OCI-LY3 (cell line): ENCODE data around the gene MOB1B.

Source experiments
- H2AFZ ChIP-seq: fragments of 200-600, 300-600 bp; shearing (Covaris generic); 2 replicates; pipeline ENCODE4 v1.6.0; 2014; ENCODE audit warnings: antibody characterized with exemption, low read depth, low read length
- H3K27ac ChIP-seq: fragments of 200-600, 300-600 bp; sonication (generic); 2 replicates; pipeline ENCODE4 v1.5.1; 2014; ENCODE audit warnings: mild to moderate bottlenecking, low read length, moderate library complexity, mixed read lengths
- H3K27me3 ChIP-seq: fragments of 200-600, 300-600 bp; sonication (generic); 2 replicates; pipeline ENCODE4 v1.6.1; 2014; ENCODE audit warnings: low read depth, low read length, mixed read lengths
- H3K36me3 ChIP-seq: fragments of 200-600, 300-600 bp; sonication (generic); replicated peaks from 2 replicates; pipeline ENCODE3; 2014; ENCODE audit warnings: low read depth, low read length, mixed read lengths
- H3K4me1 ChIP-seq: fragments of 300-600, 200-600 bp; sonication (generic); 2 replicates; pipeline ENCODE4 v1.6.1; 2014; ENCODE audit warnings: low read length, mixed read lengths
- H3K4me2 ChIP-seq: fragments of 200-600, 300-600 bp; sonication (generic); 2 replicates; pipeline ENCODE4 v1.6.1; 2014; ENCODE audit warnings: low read length, mixed read lengths
- H3K4me3 ChIP-seq: fragments of 300-600, 200-600 bp; sonication (generic); 2 replicates; pipeline ENCODE4 v1.5.1; 2014; ENCODE audit warnings: antibody characterized with exemption, mild to moderate bottlenecking, low read length, moderate library complexity
- H3K79me2 ChIP-seq: fragments of 300-600, 200-600 bp; shearing (Covaris generic); 2 replicates; pipeline ENCODE4 v1.6.1; 2014; ENCODE audit warnings: mild to moderate bottlenecking, low read length, mixed read lengths
- H3K9ac ChIP-seq: fragments of 300-600, 200-600 bp; shearing (Covaris generic); 2 replicates; pipeline ENCODE4 v1.6.0; 2014; ENCODE audit warnings: mild to moderate bottlenecking, low read length, moderate library complexity
- H3K9me3 ChIP-seq: fragments of 200-600, 300-600 bp; shearing (Covaris generic); 2 replicates; pipeline ENCODE4 v1.6.1; 2014; ENCODE audit warnings: low read length, mixed read lengths; ENCODE audit not compliant: insufficient read depth
- H4K20me1 ChIP-seq: fragments of 200-600, 300-600 bp; sonication (generic); 2 replicates; pipeline ENCODE4 v1.6.1; 2016; ENCODE audit warnings: low read length, mixed read lengths; ENCODE audit not compliant: insufficient read depth
- EZH2phosphoT487 ChIP-seq: fragments of 200-600 bp; shearing (Covaris generic); IDR thresholded peaks from 2 replicates; pipeline ENCODE4 v1.6.1; 2018; ENCODE audit warnings: antibody characterized with exemption, mixed run types, low read depth
- TF ChIP-seq, protein P1 (sequence below): fragments of 200-600, 300-600 bp; sonication (generic); IDR thresholded peaks from 2 replicates; pipeline ENCODE4 v1.5.1; 2014; ENCODE audit warnings: antibody characterized with exemption, low read length, low read depth

The MOB1B gene

DNA sequence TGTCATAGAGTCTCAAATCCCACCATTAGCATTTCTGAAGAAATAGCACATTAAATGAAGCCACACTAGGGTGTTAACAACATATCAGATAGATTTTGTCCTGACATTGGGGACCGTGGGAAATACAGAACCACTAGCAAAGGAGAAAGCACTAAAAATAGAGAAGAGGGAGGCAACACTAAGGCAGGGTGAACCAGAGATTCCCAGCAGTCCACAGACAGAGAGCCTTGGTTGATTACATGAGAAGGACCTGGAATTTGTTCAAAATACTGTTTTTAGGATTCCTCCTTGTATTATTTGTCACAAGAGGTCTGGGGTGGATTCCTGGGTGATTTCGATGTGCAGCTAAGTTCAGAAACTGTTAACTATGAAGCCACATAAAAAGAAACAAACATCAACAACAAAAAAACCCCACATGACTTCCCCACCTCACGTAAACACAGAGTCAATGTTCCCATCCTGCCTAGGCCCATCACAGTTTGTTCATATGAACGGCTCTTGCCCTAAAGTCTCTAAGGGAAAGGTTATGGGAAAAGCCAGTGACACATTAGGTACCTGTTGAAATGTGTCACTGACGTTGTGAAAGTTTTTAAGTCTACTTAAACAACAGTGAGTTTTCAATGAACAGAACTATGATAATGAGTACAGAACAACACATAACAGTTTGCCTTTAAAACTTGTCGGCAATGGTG is 38.9 kb upstream of the MOB1B start:
- no peak overlapping the region for H3K27ac ChIP-seq
- no peaks in the 10 kb centered on the region for H3K9me3 ChIP-seq
- H3K36me3 ChIP-seq, result no peaks in the 10 kb centered on the region
- no peak overlapping the region for H2AFZ ChIP-seq
- H3K4me2 ChIP-seq, result no peak overlapping the region
- no peaks in the 10 kb centered on the region for H3K4me1 ChIP-seq
- H3K79me2 ChIP-seq, result no peaks in the 10 kb centered on the region
- H3K27me3 ChIP-seq, result peaks cover 3% of the 10 kb centered on the region; the same call in 1 of the 2 replicates
- no peak overlapping the region for H3K4me3 ChIP-seq
- no peak overlapping the region for H3K9ac ChIP-seq
- H4K20me1 ChIP-seq, result no peaks in the 10 kb centered on the region
- TF ChIP-seq EZH2phosphoT487, result no peak
- TF ChIP-seq, protein P1, sequence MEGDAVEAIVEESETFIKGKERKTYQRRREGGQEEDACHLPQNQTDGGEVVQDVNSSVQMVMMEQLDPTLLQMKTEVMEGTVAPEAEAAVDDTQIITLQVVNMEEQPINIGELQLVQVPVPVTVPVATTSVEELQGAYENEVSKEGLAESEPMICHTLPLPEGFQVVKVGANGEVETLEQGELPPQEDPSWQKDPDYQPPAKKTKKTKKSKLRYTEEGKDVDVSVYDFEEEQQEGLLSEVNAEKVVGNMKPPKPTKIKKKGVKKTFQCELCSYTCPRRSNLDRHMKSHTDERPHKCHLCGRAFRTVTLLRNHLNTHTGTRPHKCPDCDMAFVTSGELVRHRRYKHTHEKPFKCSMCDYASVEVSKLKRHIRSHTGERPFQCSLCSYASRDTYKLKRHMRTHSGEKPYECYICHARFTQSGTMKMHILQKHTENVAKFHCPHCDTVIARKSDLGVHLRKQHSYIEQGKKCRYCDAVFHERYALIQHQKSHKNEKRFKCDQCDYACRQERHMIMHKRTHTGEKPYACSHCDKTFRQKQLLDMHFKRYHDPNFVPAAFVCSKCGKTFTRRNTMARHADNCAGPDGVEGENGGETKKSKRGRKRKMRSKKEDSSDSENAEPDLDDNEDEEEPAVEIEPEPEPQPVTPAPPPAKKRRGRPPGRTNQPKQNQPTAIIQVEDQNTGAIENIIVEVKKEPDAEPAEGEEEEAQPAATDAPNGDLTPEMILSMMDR, result no peak

GRCh38 chr4:70868778-70869177 is 33.4 kb upstream of the MOB1B start:
- Histone ChIP-seq H3K36me3 (no peaks in the 10 kb centered on the region), H3K4me3 (no peak overlapping the region), H3K4me1 (peaks cover 10% of the 10 kb centered on the region), H3K4me2 (no peak overlapping the region), H4K20me1 (no peaks in the 10 kb centered on the region), H2AFZ (no peak overlapping the region), H3K9me3 (no peaks in the 10 kb centered on the region), H3K79me2 (no peaks in the 10 kb centered on the region), H3K27me3 (peaks cover 10% of the 10 kb centered on the region), H3K27ac (no peak overlapping the region), H3K9ac (no peak overlapping the region)
- TF ChIP-seq, protein P1, result no peak
- no peak for TF ChIP-seq EZH2phosphoT487

GRCh38 chr4:70873216-70873615 is 29.0 kb upstream of the MOB1B start:
- Histone ChIP-seq H3K4me1 (peaks cover 46% of the 10 kb centered on the region), H3K36me3 (no peaks in the 10 kb centered on the region), H2AFZ (no peak overlapping the region), H3K27ac (no peak overlapping the region), H3K4me3 (no peak overlapping the region), H3K4me2 (no peak overlapping the region), H3K79me2 (no peaks in the 10 kb centered on the region), H3K9me3 (no peaks in the 10 kb centered on the region), H4K20me1 (no peaks in the 10 kb centered on the region), H3K27me3 (peaks cover 7% of the 10 kb centered on the region; the same call in 1 of the 2 replicates), H3K9ac (no peak overlapping the region)
- TF ChIP-seq, protein P1, result no peak
- TF ChIP-seq EZH2phosphoT487, result no peak

DNA sequence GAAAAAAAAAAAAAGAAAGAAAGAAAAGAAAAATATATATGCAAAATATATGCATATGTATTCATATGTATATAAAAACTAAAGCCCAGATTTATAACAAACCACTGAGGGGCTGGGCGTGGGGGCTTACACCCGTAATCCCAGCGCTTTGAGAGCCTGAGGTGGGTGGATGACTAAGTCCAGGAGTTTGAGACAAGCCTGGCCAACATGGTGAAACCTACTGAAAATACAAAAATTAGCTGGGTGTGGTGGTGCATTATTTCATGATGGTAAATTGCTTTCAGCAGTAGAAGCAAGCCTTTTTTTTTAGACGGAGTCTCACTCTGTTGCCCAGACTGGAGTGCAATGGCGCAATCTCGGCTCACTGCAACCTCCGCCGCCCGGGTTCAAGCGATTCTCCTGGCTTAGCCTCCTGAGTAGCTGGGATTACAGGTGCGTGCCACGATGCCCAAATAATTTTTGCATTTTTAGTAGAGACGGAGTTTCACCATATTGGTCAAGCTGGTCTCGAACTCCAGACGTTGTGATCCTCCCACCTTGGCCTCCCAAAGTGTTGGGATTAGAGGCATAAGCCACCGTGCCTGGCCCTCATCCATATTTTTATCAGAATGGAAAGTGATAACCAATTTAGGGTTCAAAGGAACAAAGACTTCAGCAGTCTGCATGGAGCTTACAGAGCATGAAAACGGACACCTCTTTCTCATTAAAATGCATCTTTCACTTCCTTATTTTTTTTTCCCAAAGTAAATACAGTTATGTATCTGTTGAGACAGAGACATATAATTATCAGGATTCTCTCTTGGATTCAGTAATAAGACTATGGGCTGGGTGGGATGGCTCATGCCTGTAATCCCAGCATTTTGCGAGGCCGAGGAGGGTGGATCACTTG is 27.7 kb upstream of the MOB1B start:
- no peak for TF ChIP-seq EZH2phosphoT487
- TF ChIP-seq, protein P1, result no peak
- Histone ChIP-seq H3K9ac (peak overlapping the region; percentile 33; the same call in 1 of the 2 replicates), H4K20me1 (no peaks in the 10 kb centered on the region), H3K36me3 (no peaks in the 10 kb centered on the region), H3K27me3 (peaks cover 7% of the 10 kb centered on the region; the same call in 1 of the 2 replicates), H3K27ac (peak overlapping the region; percentile 31), H3K4me3 (peak overlapping the region; percentile 76), H3K4me1 (peaks cover 46% of the 10 kb centered on the region), H3K9me3 (no peaks in the 10 kb centered on the region), H3K79me2 (no peaks in the 10 kb centered on the region), H3K4me2 (peak overlapping the region; percentile 94), H2AFZ (peak overlapping the region; percentile 46; the same call in 1 of the 2 replicates)
